HCT116 (cell line): ENCODE results near the gene TMEM30A. TPM values are rescaled to one million over a fixed set of nuclear protein-coding genes. Genes with fewer than 3 reads are reported as not detected.

Source experiments
- ATAC-seq: fragments of 200-7000 bp; cut with Tn5 transposase; 2 replicates; pipeline ENCODE4 v1.9.1; 2020; ENCODE audit warnings: mild to moderate bottlenecking, moderate library complexity
- BruUV-seq: library from RNA; stranded (reverse); fragments of 400-500 nt; replicated peaks from 2 replicates; lab custom pipeline; 2021; lab: Mats Ljungman, UMichigan
- CTCF ChIA-PET: fragments of 300-600 bp; sonication (Branson Sonifier 250); formaldehyde crosslinking; loops from one replicate; lab custom pipeline; 2021; ENCODE audit warnings: antibody characterized with exemption; lab: Charles Lee
- POLR2A ChIA-PET: fragments of 300-600, 350-600 bp; sonication (Branson Sonifier 250); formaldehyde crosslinking; loops from one replicate; lab custom pipeline; 2021; ENCODE audit warnings: antibody characterized with exemption; lab: Charles Lee
- RAD21 ChIA-PET, 2 experiments: fragments of 300-600 bp; sonication (Branson Sonifier 250); formaldehyde crosslinking; loops; one replicate each; lab custom pipeline; 2023; ENCODE audit warnings: low total read pairs in 2 of 2; ENCODE audit not compliant: uncharacterized antibody in 2 of 2, unreplicated experiment in 2 of 2, low non-redundant PET in 1 of 2; lab: Charles Lee
- DNase-seq: peaks from one replicate; pipeline ENCODE4 v3.0.0-alpha.2; 2010; ENCODE audit warnings: low read depth, low spot score
- H2AFZ ChIP-seq: fragments of 200-600 bp; shearing (Covaris generic), sonication (generic); 2 replicates; pipeline ENCODE4 v1.6.1; 2017; ENCODE audit warnings: low read depth, mixed run types, mixed read lengths, antibody characterized with exemption, low read length; ENCODE audit not compliant: poor library complexity, severe bottlenecking
- H3K27ac ChIP-seq: 2 replicates; pipeline ENCODE4 v1.5.1; 2012; ENCODE audit warnings: low read depth, low read length
- H3K27me3 ChIP-seq: fragments of 200-600 bp; sonication (generic); 2 replicates; pipeline ENCODE4 v1.6.1; 2016; ENCODE audit warnings: mixed run types, low read length, mixed read lengths; ENCODE audit not compliant: insufficient read depth
- H3K36me3 ChIP-seq, 2 experiments: fragments of 200-500 bp in 1 of 2; fragments of 200-600 bp in 1 of 2; sonication (Bioruptor generic) in 1 of 2; sonication (generic) in 1 of 2; 2 replicates each; pipeline versions ENCODE4 v1.5.1 to v1.6.1; 2014 to 2016; ENCODE audit warnings: low read length in 2 of 2, inconsistent platforms in 1 of 2, mixed read lengths in 1 of 2, mixed run types in 1 of 2; ENCODE audit not compliant: insufficient read depth in 2 of 2, control insufficient read depth in 1 of 2
- H3K4me1 ChIP-seq, 2 experiments: fragments of 200-600 bp in 1 of 2; sonication (generic) in 1 of 2; 2 replicates each; pipeline versions ENCODE4 v1.5.1 to v1.6.1; 2012 to 2017; ENCODE audit warnings: low read length in 2 of 2, inconsistent platforms in 1 of 2, mild to moderate bottlenecking in 1 of 2, mixed read lengths in 1 of 2, mixed run types in 1 of 2, moderate library complexity in 1 of 2; ENCODE audit not compliant: insufficient read depth in 2 of 2, control insufficient read depth in 1 of 2
- H3K4me2 ChIP-seq: fragments of 200-600 bp; sonication (generic); 2 replicates; pipeline ENCODE4 v1.6.1; 2017; ENCODE audit warnings: mixed run types, low read length, mixed read lengths
- H3K4me3 ChIP-seq, 2 experiments: fragments of 200-600 bp in 1 of 2; sonication (generic) in 1 of 2; replicated peaks in 1 of 2; 2 replicates each; pipeline ENCODE4 v1.5.1; 2011 to 2016; ENCODE audit warnings: low read length in 2 of 2, control low read depth in 1 of 2, low read depth in 1 of 2, mild to moderate bottlenecking in 1 of 2, mixed read lengths in 1 of 2, mixed run types in 1 of 2
- H3K79me2 ChIP-seq: fragments of 200-600 bp; sonication (generic); 2 replicates; pipeline ENCODE4 v1.6.1; 2017; ENCODE audit warnings: mild to moderate bottlenecking, mixed run types, low read length, moderate library complexity, mixed read lengths; ENCODE audit not compliant: insufficient read depth
- H3K9ac ChIP-seq: fragments of 200-600 bp; sonication (generic); 2 replicates; pipeline ENCODE4 v1.6.1; 2016; ENCODE audit warnings: low read length, mixed read lengths
- H3K9me2 ChIP-seq: fragments of 200-600 bp; sonication (generic), shearing (Covaris generic); 2 replicates; pipeline ENCODE4 v1.6.1; 2017; ENCODE audit warnings: mixed run types, mild to moderate bottlenecking, moderate library complexity; ENCODE audit not compliant: insufficient read depth
- H3K9me3 ChIP-seq, 2 experiments: fragments of 200-500 bp in 1 of 2; fragments of 200-600 bp in 1 of 2; sonication (Bioruptor generic) in 1 of 2; sonication (generic) in 1 of 2; 2 replicates each; pipeline ENCODE4 v1.6.1; 2014 to 2017; ENCODE audit warnings: low read length in 2 of 2, mixed read lengths in 2 of 2, inconsistent platforms in 1 of 2, low read depth in 1 of 2, mild to moderate bottlenecking in 1 of 2, mixed run types in 1 of 2, moderate library complexity in 1 of 2; ENCODE audit not compliant: control insufficient read depth in 1 of 2, insufficient read depth in 1 of 2
- H4K20me1 ChIP-seq: fragments of 200-600 bp; sonication (generic), shearing (Covaris generic); 2 replicates; pipeline ENCODE4 v1.6.1; 2017; ENCODE audit warnings: mixed run types, mild to moderate bottlenecking, moderate library complexity; ENCODE audit not compliant: insufficient read depth
- CTCF ChIP-seq, 3 experiments: fragments of 200-600 bp in 1 of 3; sonication (generic) in 1 of 3; IDR thresholded peaks in 2 of 3; conservative IDR thresholded peaks in 1 of 3; 2 replicates each; pipeline ENCODE4 v1.5.1; 2012 to 2017; ENCODE audit warnings: low read depth in 2 of 3, low read length in 2 of 3, antibody characterized with exemption in 1 of 3, borderline replicate concordance in 1 of 3, control low read depth in 1 of 3, mild to moderate bottlenecking in 1 of 3, mixed read lengths in 1 of 3, mixed run types in 1 of 3, moderate library complexity in 1 of 3; ENCODE audit not compliant: insufficient read depth in 1 of 3
- intact Hi-C: fragments of 100-400 bp; cut with micrococcal nuclease; formaldehyde crosslinking; loops from 2 replicates; pipeline ENCODE4 v1.10.0; 2022
- total RNA-seq: library from RNA; stranded (reverse); gene quantifications from one replicate; pipeline ENCODE4 v1.2.1, GENCODE V29; 2021; ENCODE audit not compliant: unreplicated experiment
- TF ChIP-seq, protein P1 (sequence below): IDR thresholded peaks from 2 replicates; pipeline ENCODE4 v1.6.1; 2012; ENCODE audit warnings: low read depth

TMEM30A gene
- total RNA-seq, 1 experiment from 2014 or later: 73.4 TPM

- TF ChIP-seq, protein P1, sequence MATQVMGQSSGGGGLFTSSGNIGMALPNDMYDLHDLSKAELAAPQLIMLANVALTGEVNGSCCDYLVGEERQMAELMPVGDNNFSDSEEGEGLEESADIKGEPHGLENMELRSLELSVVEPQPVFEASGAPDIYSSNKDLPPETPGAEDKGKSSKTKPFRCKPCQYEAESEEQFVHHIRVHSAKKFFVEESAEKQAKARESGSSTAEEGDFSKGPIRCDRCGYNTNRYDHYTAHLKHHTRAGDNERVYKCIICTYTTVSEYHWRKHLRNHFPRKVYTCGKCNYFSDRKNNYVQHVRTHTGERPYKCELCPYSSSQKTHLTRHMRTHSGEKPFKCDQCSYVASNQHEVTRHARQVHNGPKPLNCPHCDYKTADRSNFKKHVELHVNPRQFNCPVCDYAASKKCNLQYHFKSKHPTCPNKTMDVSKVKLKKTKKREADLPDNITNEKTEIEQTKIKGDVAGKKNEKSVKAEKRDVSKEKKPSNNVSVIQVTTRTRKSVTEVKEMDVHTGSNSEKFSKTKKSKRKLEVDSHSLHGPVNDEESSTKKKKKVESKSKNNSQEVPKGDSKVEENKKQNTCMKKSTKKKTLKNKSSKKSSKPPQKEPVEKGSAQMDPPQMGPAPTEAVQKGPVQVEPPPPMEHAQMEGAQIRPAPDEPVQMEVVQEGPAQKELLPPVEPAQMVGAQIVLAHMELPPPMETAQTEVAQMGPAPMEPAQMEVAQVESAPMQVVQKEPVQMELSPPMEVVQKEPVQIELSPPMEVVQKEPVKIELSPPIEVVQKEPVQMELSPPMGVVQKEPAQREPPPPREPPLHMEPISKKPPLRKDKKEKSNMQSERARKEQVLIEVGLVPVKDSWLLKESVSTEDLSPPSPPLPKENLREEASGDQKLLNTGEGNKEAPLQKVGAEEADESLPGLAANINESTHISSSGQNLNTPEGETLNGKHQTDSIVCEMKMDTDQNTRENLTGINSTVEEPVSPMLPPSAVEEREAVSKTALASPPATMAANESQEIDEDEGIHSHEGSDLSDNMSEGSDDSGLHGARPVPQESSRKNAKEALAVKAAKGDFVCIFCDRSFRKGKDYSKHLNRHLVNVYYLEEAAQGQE: no peak
- TF ChIP-seq CTCF (IDR thresholded peaks at IDR 0.05 in 2 of 3, conservative IDR thresholded peaks at IDR 0.05 in 1 of 3; ENCODE audit: borderline replicate concordance in 1 of 3, insufficient read depth in 1 of 3, low read depth in 2 of 3, low read length in 2 of 3): no peak
- TF ChIP-seq, all 23 proteins: peak for 0
- Histone ChIP-seq H3K27me3 (no peaks in the 10 kb centered on the region), H3K27ac (no peak overlapping the region), H3K9ac (no peak overlapping the region), H3K79me2 (peaks cover 23% of the 10 kb centered on the region), H3K4me2 (no peak overlapping the region), H3K9me3 (no peaks in the 10 kb centered on the region), H4K20me1 (no peaks in the 10 kb centered on the region), H3K4me1 (peaks cover 2 to 14% of the 10 kb centered on the region in 2 experiments; a peak in 3 of 4 replicates), H3K36me3 (no peaks in the 10 kb centered on the region), H2AFZ (no peak overlapping the region), H3K9me2 (no peaks in the 10 kb centered on the region), H3K4me3 (no peak overlapping the region)
- ChIA-PET POLR2A (no interaction called here), CTCF (interaction anchor here (1.0 kb wide), 1 partner anchor 9 kb away, joined by 3 read pairs; no protein-coding TSS in a partner anchor), RAD21 (no interaction called here)
- no TSS peak for BruUV-seq
- intact Hi-C loops: no loop called here
- DNase-seq: no peak
- no peak for ATAC-seq
Observed at GRCh38 chr6:75288023-75288422, 3.4 kb upstream of the TMEM30A start.
